SK-N-SH treated with all-trans-retinoic acid at 6 μM for 48 hours (cell line): ENCODE data around the gene PCDH17.

Experiments
- CSDC2 ChIP-seq: fragments of 250-450 bp; sonication (Bioruptor Pico); IDR thresholded peaks from 2 replicates; pipeline ENCODE4 v1.5.0; 2020; ENCODE audit warnings: mild to moderate bottlenecking, moderate library complexity
- ESRRG ChIP-seq: fragments of 250-450 bp; sonication (Bioruptor Pico); IDR thresholded peaks from 2 replicates; pipeline ENCODE4 v1.6.1; 2021; ENCODE audit warnings: mild to moderate bottlenecking
- OSR1 ChIP-seq: fragments of 250-450 bp; sonication (Bioruptor Pico); IDR thresholded peaks from 2 replicates; pipeline ENCODE4 v1.8.0; 2022; ENCODE audit warnings: moderate library complexity, mild to moderate bottlenecking, inconsistent platforms
- POU6F1 ChIP-seq: fragments of 250-450 bp; sonication (Bioruptor Pico); IDR thresholded peaks from 2 replicates; pipeline ENCODE4 v1.8.0; 2021; ENCODE audit warnings: low read depth, mild to moderate bottlenecking, moderate library complexity, borderline replicate concordance
- RARB ChIP-seq: fragments of 250-450 bp; sonication (Bioruptor Pico); IDR thresholded peaks from 2 replicates; pipeline ENCODE4 v1.8.0; 2021; ENCODE audit warnings: mild to moderate bottlenecking, moderate library complexity
- TCF4 ChIP-seq: fragments of 250-450 bp; sonication (Bioruptor Pico); IDR thresholded peaks from 2 replicates; pipeline ENCODE4 v1.8.0; 2021; ENCODE audit warnings: mild to moderate bottlenecking, moderate library complexity, borderline replicate concordance
- ZC3H10 ChIP-seq: fragments of 250-450 bp; sonication (Bioruptor Pico); IDR thresholded peaks from 2 replicates; pipeline ENCODE4 v1.5.1; 2021; ENCODE audit warnings: mild to moderate bottlenecking, moderate library complexity
- ZFP30 ChIP-seq: fragments of 450-650 bp; formaldehyde crosslinking; IDR thresholded peaks from 2 replicates; pipeline ENCODE4 v1.5.0; 2022; ENCODE audit warnings: mild to moderate bottlenecking, moderate library complexity

- no peak for TF ChIP-seq ZFP30 (CRISPR knock-in tag)
- TF ChIP-seq TCF4 (CRISPR knock-in tag): no peak
- no peak for TF ChIP-seq OSR1
- no peak for TF ChIP-seq POU6F1 (CRISPR knock-in tag)
- no peak for TF ChIP-seq ZC3H10
- no peak for TF ChIP-seq CSDC2 (CRISPR knock-in tag)
- no peak for TF ChIP-seq RARB (CRISPR knock-in tag)
- no peak for TF ChIP-seq ESRRG (CRISPR knock-in tag)
Measured at GRCh38 chr13:57604442-57604841, 27.1 kb upstream of the PCDH17 start.
